ENCODE results near the gene TUBD1. TPM values are rescaled to one million over a fixed set of nuclear protein-coding genes. Genes with fewer than 3 reads are reported as not detected.
A peak's percentile ranks its signal among the peaks of the same experiment; 100 is the strongest.

The TUBD1 gene
- total RNA-seq, 1 donor from 2014 or later: 16.7 TPM

DNA sequence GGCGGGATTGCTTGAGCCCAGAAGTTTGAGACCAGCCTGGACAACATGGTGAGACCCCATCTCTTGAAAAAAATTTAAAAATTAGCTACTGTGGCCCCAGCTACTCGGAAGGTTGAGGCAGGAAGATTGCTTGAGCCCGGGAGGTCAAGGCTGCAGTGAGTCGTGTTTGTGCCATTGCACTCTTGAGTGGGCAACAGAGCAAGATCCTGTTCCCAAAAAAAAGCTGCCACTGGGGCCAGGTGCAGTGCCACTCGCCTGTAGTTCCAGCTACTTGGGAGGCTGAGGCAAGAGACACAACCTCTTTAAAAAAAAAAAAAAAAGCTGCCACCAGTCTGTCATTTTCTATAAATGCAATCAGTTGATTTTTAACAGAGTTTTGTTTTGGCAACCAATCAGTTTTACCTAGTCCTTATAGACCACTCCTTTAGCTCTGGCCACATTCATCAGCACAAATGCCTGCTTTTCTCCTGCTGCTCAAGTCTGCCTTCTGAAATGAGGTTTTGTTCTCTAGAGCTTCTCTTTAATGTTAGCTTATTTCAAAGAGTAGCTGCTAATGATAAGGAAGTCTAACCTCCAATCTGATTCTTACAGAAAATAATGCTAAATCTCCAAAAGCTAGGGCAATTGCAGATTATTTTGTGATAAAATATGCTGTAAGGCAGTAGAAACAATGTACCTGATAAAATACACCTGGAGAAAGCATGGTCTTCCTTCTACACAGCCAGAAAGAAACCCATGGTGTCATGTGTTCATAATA, 64.8 kb downstream of the TUBD1 start:
- Mint-ChIP-seq H3K9me3 (no peaks in the 10 kb centered on the region), H3K4me1 (ENCODE audit: unreplicated experiment) (peaks cover 43% of the 10 kb centered on the region), H3K4me3 (peak overlapping the region; percentile 56), H3K27me3 (no peaks in the 10 kb centered on the region), H3K36me3 (peaks cover 4% of the 10 kb centered on the region), H3K27ac (peak overlapping the region; percentile 88)
- DNase-seq (ENCODE audit: extremely low spot score, unreplicated experiment): no peak
- TF ChIP-seq CTCF (conservative IDR thresholded peaks at IDR 0.05): no peak

DNA sequence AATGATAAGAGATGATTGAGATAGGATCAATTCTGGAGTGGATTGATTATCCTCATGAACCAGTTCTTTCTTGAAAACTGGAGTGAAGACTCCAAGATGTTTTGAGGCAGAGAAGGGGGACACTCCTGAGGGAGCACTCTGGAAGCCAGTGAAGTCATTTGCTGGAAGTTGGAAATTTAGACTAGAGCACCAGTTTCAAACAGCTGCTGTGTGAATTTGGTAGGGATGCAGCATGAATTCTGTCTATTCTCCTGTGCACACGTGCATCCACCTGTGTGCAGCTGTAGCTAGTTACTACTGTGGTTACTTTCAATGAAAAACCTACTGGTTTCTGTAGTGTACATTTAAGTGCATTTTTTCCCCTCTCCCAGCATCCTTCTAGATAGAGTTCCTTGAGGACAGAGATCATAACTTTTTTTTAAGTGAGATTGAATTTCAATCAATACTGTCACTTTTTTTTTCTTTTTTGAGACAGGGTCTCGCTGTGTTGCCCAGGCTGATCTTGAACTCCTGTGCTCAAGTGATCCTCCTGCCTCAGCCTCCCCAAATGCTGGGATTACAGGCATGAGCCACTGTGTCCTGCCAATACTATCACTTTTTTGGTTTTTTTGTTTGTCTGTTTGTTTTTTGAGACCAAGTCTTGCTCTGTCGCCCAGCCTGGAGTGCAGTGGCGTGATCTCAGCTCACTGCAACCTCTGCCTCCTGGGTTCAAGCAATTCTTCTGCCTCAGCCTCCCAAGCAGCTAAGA, 65.9 kb downstream of the TUBD1 start:
- Mint-ChIP-seq H3K36me3 (peaks cover 7% of the 10 kb centered on the region), H3K9me3 (no peaks in the 10 kb centered on the region), H3K27me3 (no peaks in the 10 kb centered on the region), H3K4me1 (ENCODE audit: unreplicated experiment) (peaks cover 40% of the 10 kb centered on the region), H3K27ac (peak overlapping the region; percentile 6), H3K4me3 (peak overlapping the region; percentile 30)
- no peak for TF ChIP-seq CTCF (conservative IDR thresholded peaks at IDR 0.05)
- no peak for DNase-seq (ENCODE audit: extremely low spot score, unreplicated experiment)

DNA sequence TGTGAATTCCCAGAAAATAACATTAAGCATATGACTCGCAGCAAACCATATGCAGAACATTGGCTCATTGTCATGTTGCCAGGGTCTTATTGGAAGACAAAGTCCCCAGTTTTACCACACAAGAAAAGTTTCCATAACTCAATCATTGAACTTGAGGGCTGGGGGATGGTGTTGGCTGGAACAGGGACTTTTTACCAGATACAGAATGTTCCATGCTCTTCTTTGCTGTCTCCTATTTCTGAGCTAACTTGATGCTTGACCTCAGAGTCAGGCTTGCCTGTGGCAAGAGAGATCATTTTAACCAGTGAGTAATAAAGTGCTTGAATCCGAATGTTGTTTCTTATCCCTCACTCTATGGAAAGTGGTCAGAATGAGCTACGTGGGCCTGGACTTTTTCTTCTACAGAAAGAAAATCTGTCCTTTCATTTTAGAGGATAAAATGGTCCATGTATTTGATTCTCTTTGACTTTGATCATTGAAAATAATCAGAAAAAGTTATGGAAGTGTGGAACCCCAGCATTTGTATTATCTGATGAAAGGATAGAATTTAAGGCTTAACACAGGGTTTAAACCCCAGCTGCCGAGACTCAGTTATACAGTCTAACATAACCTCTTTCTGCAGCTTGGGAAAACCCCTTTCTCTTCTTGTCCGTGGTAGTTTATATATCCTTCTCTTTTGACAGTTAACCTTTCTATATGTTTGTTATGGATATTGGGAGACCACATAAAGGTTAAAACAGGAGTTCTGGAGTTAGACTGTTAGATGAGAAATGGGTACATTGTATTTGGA, 67.0 kb downstream of the TUBD1 start:
- H3K9me3 Mint-ChIP-seq: no peaks in the 10 kb centered on the region
- H3K4me3 Mint-ChIP-seq: no peak overlapping the region
- no peak for DNase-seq (ENCODE audit: extremely low spot score, unreplicated experiment)
- peaks cover 38% of the 10 kb centered on the region for H3K4me1 Mint-ChIP-seq (ENCODE audit: unreplicated experiment)
- TF ChIP-seq CTCF (conservative IDR thresholded peaks at IDR 0.05): no peak
- peaks cover 7% of the 10 kb centered on the region for H3K36me3 Mint-ChIP-seq
- H3K27ac Mint-ChIP-seq: peak overlapping the region; percentile 20
- no peaks in the 10 kb centered on the region for H3K27me3 Mint-ChIP-seq

DNA sequence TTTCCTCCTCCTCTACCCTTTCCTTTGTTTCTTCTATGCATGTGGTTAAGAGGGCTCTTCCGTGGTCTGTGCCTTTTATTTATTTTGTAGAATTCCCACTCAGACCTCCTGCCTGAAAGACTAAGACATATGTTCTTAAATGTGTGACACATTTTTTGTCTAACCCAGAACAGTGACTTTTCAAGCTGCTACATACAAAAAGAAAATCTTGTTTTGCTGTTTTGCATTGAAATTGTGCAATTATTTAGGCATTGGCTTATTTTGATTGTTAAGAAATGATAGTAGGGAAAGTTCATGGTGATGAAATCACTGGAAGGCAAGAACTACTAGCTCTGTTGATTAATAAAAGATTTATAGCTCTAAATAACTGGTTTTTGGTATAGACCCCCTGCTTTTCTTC, 76.8 kb downstream of the TUBD1 start:
- peaks cover 23% of the 10 kb centered on the region for H3K36me3 Mint-ChIP-seq
- no peaks in the 10 kb centered on the region for H3K4me1 Mint-ChIP-seq (ENCODE audit: unreplicated experiment)
- H3K27ac Mint-ChIP-seq: no peak overlapping the region
- no peak overlapping the region for H3K4me3 Mint-ChIP-seq
- H3K27me3 Mint-ChIP-seq: no peaks in the 10 kb centered on the region
- H3K9me3 Mint-ChIP-seq: no peaks in the 10 kb centered on the region
- DNase-seq (ENCODE audit: extremely low spot score, unreplicated experiment): no peak
- TF ChIP-seq CTCF (conservative IDR thresholded peaks at IDR 0.05): no peak

- no peak for DNase-seq (ENCODE audit: extremely low spot score, unreplicated experiment)
- no peak overlapping the region for H3K4me3 Mint-ChIP-seq
- no peaks in the 10 kb centered on the region for H3K4me1 Mint-ChIP-seq (ENCODE audit: unreplicated experiment)
- H3K27ac Mint-ChIP-seq: no peak overlapping the region
- no peaks in the 10 kb centered on the region for H3K27me3 Mint-ChIP-seq
- H3K36me3 Mint-ChIP-seq: peaks cover 23% of the 10 kb centered on the region
- no peaks in the 10 kb centered on the region for H3K9me3 Mint-ChIP-seq
- no peak for TF ChIP-seq CTCF (conservative IDR thresholded peaks at IDR 0.05)
These were observed 78.1 kb downstream of the TUBD1 start for GRCh38 chr17:59814685-59815084.
